ENCODE results near the gene ANXA6.
"Not testable (repeated sequence)": the region's sequence is repeated elsewhere in the genome, so short reads cannot be mapped to it uniquely, and the experiment has no call there.

The ANXA6 gene

DNA sequence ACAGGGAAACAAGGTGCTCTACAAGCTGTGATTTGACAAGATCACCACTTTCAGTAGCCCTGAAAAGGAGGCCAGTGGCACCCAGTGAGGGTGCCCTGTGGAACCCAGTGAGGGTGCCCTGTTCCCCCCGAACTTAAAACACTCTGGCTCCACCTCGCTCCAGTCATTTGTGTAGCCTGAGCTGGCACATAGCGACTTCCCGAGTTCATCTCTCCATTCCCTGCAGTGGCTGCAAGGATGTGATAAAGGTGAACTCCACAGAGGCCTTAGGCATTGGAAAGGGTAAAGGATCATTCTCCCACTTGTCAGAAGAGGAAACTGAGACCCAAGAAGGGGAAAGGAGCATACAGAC, 21.9 kb upstream of the ANXA6 start:
- no peak for DNase-seq

DNA sequence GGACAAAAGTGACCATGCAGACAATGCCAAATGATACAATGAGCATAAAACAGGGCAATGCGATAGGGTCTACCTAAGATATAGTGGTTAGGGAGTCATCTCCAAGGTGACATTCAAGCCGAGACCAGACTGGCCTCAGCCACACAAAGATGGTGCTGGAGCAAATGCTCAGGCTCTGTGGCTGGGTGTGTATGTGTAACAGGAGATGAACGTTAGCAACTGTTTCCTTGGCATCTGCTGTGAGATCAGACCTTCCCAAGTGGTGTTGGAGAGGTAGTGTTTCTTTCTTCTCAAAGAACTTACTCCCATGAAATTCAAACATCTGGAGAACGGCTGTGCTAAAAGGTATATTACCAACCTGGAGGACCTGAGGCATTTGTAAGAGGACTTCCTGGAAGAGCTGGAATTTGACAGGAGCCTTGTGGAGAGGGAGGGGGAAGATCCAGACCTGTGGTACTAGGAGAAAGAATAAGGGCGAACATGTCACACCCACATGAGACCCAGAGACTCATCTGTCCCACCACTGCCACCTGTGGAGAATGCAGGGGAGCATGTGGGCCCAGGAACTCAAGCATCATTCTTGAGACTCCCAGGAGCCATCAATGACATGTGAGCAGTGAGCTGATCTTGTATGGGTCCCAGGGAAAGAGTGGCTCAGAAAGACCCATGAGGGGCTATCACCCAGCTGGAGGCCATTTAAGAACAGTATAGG, 21.4 kb upstream of the ANXA6 start:
- no peak for DNase-seq

DNA sequence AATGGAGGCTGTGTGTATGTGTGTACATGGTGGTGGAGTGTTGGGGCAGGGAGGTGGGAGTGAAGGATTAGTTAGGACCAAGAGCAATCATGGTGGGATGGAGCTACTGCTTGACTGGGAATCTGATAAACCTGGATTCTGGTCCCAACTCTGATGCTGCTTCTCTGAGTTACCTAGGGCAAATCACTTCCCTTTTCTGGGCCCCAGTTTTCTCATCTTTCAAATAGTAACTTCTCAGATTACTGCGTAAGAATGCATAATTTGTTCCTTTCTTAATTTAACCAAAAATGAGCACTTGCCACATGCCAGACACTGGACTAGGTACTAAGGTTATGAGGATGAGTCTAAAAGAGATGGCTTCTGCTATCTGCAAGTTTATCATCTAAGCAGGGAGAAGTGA, 20.8 kb upstream of the ANXA6 start:
- no peak for DNase-seq

DNA sequence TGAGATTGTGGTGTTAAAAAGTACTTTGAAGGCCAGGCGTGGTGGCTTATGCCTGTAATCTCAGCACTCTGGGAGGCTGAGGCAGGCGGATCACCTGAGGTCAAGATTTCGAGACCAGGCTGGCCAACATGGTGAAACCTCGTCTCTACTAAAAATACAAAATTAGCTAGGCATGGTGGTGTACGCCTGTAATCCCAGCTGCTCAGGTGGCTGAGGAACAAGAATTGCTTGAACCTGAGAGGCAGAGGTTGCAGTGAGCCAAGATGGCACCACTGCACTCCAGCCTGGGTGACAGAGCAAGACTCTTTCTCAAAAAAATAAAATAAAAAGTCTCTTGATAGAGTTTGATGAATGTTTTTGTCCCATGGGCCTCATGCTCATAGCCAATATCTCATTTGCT, 18.7 kb upstream of the ANXA6 start:
- not testable (repeated sequence) for DNase-seq

DNA sequence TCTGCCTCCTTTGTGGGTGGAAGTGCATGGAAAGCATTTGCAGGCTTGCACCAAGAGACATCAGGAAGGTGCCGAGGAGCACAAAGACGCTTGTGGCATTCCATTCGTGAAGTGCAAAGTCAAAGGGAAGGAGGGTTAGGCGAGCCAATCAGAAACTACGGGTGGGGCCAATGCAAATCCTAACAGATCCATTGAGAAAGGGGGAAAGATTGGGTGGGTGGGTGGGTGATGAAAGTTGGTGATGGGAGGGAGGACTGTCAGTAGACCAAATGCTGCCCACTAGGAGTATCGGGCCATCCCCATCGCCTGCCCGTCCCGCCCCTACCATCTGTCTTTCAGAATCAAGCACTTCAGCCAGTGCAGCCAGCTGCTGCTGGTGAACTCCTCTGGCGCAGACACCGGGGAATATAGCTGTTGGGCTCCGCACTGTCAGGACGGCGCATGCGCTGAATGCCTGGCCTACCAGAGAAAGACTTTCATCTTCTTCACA, 17.1 kb upstream of the ANXA6 start:
- DNase-seq: no peak

DNA sequence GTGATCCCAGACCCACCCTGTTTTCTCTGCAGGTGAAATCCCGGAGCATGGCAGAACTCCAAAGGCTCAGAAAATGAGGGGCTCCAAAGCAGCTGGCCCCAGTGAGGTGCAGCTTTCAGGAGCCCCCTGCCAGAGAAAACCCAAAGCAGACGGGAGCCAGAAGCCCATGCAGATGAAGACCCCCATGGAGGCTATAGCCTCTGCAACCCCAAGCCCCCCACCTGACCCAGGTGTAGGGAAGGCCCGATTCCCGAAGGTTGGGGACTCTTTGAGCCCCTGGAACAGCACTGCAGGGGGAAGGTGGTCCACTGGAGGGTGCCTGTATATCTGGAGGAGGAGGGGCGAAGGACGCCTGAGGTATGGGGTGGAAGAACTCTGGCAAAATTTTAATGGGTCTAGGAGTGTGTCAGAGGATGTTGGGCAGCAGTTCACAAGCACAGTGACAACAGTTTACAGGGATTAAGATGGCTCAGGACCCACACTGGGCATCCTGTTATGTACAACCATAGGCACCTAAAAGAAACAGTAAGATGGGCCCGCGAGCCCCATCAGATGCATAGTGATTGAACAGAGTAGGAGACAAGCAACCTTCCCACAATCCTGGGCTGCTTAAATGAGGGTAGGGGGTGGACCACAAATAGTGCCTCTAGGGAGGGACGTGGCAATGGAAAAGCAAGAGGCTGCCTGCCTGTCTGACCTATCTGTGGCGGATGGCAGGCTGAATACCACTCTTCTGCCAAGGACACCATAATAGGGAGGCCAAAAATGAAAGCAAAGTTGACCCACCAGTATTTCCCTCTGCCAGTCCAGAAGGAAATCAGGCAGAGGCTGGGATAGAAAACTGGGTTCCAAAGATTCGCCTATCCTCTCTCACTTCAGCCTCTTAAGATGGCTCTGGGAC, 16.4 kb upstream of the ANXA6 start:
- DNase-seq: no peak

DNA sequence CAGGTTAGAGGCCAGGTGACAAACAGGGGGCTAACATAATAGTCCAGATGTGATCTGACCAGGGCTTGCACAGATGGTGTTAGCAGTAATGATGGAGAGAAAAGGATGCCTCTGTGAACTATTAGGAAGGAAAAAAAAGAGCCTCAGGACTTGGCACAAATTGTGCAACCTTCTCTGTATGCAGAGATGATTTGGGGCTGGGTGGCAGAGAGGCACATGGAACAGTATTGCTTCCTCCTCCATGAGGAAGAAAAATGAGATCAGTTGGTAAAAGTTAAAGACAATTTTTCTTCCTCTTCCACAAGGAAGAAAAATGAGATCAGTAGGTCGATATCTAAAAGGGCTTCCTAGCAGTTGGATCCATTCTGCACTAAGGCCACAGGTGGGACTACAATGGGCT, 13.9 kb upstream of the ANXA6 start:
- no peak for DNase-seq

DNA sequence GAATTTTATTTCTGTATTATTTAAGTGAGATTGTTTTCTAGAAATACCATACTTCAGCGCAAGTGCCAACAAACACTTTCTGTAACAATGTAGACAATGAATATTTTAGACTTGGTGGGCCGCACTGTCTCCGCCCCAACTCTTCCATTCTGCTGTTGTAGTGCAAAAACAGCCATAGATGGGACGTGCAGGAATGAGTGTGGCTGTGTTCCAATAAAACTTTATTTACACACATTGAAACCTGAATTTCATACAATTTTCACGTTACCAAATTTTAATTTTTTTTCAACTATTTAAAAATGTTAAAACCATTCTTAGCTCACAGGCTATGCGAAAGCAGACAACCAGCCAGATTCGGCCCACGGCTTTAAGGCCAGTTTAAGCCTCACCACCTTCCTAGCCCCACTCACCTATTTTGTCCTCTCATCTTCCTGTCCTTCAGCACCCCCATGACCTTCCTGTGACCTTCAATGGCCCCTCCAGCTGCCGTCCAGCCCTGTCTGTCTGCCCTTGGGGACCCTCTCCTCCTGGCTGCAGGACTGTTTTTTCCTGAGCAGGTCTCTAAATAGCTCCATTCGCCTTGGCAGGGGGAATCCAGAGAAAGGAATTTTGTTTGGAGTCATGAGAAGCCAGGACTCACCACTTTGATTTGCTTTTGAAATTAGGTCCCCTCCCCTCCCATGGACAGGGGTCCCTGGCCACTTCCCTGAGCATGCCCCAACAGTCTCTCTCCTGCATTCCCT, 11.2 kb upstream of the ANXA6 start:
- DNase-seq: no peak

DNA sequence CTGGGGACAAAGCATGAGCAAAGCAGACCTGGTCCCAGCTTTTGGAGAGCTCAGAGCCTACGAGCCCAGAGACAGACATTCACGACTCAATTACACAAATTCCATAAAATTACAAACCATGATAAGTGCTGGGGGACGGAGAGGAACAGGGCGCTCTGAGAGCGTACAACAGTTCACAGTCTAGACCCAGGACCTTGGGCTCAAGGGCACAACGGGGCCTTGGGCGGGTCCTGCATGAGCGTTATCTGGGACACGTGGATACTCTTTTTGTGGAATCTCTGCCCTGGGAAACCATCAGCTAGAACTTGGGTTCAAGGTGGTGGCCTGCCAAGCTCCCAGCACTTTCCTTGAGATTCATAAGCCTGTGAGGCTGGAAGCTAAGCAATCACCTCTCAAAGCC, 9.4 kb upstream of the ANXA6 start:
- no peak for DNase-seq

DNA sequence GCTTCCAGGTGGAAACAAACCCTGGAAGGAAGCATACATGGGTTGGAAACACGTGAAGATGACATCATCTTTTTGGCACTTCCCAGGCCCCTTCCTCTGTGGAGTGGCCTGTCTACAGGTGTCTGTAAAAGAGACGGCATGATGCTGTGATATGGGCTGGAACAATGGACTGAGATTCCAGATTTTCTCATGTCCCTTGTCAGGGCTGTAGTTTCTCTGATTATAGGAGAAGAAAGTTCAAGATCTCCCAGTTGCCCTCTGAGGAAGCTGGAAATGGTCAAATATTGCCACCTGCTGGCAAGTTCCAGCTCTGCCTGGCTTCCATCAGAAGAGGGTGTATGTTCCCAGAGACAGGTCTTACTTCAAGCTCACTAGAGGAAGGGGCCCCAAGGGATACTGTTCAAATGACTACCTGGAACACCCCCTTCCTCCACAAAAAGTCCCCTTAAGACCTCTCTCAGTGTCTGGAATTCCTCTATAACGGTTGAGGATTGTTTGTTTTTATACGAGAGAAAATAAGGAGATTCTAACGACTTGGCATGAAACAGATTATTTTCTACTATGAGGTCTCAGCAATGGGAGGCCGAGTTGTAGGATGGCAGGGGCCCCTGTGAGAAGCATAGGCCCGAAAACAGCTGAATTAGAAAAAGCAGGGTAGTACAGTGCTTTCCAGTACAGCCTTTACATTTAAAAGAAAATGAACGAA, 7.3 kb upstream of the ANXA6 start:
- DNase-seq: peak; percentile 88

DNA sequence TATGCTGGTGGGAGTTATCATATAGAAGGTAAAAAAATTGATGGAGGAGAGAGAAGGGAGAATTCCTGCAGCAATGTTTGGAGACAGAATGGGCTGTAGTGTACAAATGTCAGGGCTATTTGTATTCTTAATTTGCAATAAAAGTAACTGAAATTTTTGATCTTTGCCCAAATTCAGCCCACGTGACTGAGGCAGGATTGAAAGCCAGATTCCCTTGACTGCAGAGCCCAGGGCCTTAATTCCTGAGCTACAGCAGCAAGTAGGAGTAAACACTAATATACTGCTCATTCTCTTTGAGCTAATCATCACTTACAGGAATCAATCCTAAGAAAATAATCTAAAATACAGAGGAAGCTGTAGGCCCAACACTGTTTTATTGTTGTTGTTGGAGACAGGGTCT, 5.2 kb upstream of the ANXA6 start:
- no peak for DNase-seq

DNA sequence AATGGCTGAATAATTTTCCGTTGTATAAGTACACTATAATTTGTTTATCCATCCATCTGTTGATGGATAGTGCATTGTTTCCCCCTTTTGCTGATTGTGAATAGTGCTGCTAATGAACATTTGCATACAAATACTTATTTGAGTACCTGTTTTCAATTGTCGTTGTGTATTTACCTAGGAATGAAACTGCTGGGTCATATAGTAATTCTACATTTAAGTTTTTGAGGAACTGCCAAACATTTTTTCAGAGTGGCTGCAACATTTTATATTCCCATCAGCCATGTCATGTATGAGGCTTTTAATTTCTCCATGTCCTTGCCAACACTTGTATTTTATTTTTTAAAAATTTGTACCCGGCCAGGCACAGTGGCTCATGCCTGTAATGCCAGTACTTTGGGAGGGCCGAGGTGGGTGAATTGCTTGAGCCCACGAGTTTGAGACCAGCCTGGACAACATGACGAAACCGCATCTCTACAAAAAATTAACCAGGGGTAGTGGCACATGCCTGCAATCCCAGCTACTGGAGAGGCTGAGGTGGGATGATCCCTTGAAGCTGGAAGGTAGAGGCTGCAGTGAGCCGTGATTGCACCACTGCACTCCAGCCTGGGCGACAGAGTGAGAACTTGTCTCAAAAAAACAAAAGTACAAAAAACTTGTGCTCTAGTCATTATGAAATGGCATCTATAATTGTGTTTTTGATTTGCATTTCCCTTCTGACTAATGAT, 2.2 kb upstream of the ANXA6 start:
- DNase-seq: no peak

DNA sequence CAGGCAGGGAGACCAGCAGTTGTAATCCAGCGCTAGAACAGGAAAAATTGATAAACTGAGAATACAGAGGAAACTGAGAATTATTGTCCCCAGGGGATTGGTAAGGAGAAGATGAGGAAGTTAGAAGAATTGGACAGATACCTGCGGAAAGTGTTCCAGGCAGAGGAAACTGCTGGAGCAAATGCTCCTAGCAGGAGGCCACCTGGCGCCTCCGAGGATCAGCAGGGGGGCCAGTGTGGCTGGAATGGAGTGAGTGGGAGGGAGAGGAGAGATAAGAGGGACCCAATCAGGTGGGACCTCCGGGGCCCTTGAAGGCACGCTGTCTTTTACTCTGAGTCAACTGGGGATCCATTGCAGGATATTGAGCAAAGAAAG, 695 bp upstream of the ANXA6 start:
- DNase-seq: peak; percentile 32

DNA sequence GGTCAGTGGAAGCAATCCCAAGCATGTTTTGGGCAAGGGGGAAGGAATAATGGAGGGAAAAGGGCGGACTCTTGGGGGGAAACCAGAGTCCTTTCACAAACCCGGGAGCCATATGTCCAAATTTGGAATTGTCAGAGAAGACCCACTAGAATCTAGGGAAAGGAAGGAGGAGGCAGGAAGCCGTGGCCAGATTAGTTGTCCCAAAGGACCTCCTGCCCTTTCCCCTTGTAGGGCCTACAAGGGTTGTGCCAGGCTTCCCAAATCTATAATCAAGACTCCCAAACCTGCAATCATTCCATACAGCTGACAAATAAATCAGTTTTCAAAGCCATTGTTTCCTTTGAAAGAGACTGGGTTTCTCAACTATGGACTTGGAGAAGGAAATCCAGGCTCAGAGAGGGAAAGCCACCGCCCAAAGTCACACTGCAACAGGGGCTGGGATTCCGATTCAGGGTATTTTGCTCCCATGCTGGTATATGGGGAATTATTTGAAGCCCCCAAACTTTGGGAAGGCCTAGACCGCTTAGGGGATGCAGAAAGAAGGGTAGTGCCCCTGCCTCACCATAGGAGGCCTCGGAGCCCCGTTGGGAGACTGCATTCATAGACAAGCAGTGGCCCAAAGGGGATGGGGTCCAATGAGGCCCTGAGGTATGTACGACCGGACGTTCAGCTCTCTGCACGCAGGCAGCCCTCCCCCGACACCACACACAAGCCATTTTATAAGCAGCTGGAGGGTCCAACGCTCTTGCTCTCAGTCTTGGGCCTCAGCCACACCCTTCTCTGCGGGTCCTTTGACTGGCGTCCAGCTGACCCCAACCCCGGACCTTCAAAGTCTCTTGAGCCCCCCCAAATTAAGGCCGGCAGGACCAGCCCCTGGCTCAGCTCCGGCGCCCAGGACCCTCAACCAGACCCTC, 815 bp downstream of the ANXA6 start:
- peak; percentile 48 for DNase-seq

DNA sequence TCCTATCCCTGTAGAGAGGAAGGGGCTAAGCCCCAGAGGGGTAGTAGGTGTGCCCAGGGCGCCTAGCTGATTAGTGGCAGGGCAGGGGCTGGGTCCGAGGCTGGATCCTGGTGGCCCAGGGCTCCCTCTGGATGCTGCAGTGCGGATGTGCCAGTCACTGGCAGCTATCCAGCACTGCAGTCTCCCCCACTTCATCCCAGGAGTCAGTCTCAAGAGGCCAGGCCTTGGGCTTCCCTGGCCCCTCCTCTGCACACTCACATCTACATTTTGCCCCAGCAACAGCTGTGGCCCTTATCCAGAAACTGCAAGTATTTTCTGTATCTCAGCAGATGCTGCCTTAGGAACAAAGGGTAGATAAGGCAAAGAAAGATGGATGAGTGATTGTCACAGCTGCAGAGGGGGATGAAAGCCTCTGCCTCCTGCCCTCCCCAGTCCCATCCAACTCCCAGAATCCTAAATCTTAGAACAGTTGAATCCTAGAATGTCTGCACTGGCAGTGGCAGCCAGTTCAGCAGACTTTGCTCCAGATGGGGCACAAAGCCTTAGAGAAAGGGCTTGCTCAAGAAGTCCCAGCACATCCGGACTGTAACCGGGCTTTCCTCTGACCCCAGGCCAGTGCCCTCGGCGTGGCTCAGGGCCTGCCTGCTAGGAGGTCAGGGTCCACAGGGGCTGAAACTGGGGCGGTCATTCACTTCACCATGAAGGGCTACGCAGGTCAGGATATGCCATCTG, 1.6 kb downstream of the ANXA6 start:
- DNase-seq: peak; percentile 31

DNA sequence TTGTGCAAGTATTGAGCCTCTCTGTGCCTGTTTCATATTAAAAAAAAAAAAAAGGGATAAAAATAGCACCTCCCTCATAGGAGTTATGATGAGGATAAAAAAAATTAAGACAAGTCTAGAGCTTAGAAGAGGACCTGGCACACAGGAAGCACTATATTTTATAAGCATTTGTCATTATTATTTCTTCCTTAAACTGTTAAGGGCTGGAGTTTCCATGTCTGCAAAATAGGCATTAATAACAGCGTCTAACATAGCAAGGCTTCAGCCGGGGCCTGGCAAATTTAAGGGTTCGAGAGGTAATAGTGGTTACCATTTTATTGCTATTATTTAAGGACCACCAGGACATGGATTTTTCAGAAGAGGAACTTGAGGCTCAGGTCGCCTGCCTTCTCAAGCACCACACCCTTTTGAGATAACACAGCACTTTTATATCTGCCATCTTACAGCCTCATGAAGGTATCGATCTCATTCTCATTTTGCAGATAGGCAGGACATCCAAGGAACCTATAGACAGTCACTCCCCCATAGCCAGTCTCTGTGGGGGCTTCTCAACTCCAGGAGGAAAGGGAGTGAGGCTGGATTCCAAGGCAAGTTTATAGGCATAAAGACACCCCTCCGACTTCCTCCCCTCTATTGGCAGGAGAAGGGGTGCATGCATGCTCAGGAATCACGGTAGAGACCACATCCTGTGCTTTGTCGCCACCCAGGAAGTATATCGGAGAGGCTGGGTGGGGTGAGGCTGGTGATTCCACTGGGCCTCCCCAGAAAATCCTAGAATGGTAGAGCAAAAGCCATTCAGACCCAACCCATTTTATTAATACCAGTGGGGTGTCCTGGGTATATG, 2.4 kb downstream of the ANXA6 start:
- DNase-seq: peak; percentile 65

DNA sequence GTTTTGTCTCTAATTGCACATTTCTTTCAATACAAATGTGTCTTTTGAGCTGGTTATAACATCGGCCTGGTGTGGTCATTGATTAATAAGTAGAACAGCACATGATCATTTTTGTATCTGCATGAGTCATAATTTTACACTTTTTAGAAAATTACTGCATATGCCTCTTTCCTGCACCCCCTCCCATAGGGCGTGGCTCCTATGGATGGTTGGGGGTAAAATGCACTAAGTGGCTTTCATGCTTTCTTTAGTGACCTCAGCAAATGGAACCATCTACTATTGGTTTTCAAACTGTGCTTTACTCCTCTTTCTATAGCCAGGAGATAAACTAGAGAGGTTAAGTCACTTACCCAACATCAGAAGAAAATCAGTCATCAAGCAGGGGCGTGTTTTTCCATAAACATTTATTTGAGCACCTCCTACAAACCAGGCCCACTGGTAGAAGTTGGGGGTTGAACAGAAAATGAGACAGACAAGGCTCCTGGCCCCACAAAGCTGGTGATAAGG, 3.8 kb downstream of the ANXA6 start:
- peak; percentile 69 for DNase-seq

DNA sequence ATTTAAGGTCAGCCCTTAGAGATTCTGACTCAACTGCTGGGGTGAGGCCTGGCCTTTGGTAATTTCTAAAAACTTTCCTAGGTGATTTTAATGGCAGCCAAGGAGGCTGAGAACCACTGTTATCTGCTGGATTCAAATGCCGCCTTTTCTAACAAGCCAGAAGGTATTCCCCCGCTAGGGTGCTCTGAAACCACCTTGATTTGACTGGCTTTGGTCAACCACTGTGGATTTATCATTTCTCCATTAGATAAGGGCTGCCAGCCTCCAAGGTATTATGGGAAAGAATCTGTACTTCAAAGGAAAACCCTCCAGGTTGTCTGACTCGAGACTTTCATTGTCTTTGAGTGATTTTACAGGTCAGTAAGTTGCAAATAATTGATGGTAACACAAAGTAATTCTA, 4.3 kb downstream of the ANXA6 start:
- DNase-seq: peak; percentile 38

DNA sequence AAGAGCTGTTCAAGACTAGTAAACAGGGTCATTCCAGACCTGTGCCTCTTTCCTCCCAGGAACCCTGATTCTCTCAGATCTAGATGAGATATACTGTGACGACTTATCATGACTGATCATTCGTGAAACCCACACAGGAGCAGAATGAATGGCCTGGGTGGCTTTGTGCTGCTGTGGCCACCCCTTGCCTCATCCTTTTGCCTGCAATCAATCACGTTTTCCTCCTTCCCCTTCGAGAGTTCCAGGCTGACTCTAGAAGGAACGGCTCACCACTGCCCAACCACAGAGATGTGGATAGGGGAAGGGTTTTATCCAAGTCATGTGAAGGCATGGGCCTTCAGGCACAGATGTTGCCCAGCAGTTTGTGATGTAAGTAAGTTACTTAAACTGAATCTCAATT, 5.8 kb downstream of the ANXA6 start:
- peak; percentile 82 for DNase-seq

Data from activated CD4-positive, alpha-beta T cell treated with anti-CD3 and anti-CD28 coated beads for 48 hours (primary cell).